ENCODE results near the gene ARHGEF2.

The ARHGEF2 gene

GRCh38 chr1:155925506-155925905 lies 52.8 kb downstream of the ARHGEF2 start:
- Histone ChIP-seq H3K27me3 (ENCODE audit: low read length) (no peaks in the 10 kb centered on the region), H3F3A (ENCODE audit: insufficient read depth) (peaks cover 9% of the 10 kb centered on the region; the same call in 1 of the 2 replicates), H3K36me3 (ENCODE audit: low read length) (peaks cover 66% of the 10 kb centered on the region), H3K9me3 (ENCODE audit: insufficient read depth, low read length) (no peaks in the 10 kb centered on the region), H3K4me3 (ENCODE audit: insufficient read depth, low read length, poor library complexity, severe bottlenecking) (no peak overlapping the region), H3K9me2 (replicated peaks; ENCODE audit: insufficient read depth, low read length) (no peaks in the 10 kb centered on the region), H4K20me1 (ENCODE audit: low read depth, low read length) (peaks cover 12% of the 10 kb centered on the region), H2AFZ (ENCODE audit: low read depth, low read length, severe bottlenecking) (no peak overlapping the region), H3K27ac (ENCODE audit: low read depth, low read length) (no peak overlapping the region), H3K9ac (ENCODE audit: low read length) (no peak overlapping the region), H3K79me2 (ENCODE audit: insufficient read depth, low read length) (peaks cover 20% of the 10 kb centered on the region), H3K4me2 (ENCODE audit: low read depth, low read length, poor library complexity, severe bottlenecking) (no peak overlapping the region)
- no peak for TF ChIP-seq CTCF (IDR thresholded peaks at IDR 0.05; ENCODE audit: insufficient read depth, low read length, poor library complexity, severe bottlenecking)
- no peak for TF ChIP-seq EZH2phosphoT487 (conservative IDR thresholded peaks at IDR 0.05; ENCODE audit: low read length)

GRCh38 chr1:155920717-155921116 lies 57.6 kb downstream of the ARHGEF2 start:
- Histone ChIP-seq H4K20me1 (ENCODE audit: low read depth, low read length) (no peaks in the 10 kb centered on the region), H2AFZ (ENCODE audit: low read depth, low read length, severe bottlenecking) (no peak overlapping the region), H3K9me2 (replicated peaks; ENCODE audit: insufficient read depth, low read length) (no peaks in the 10 kb centered on the region), H3K79me2 (ENCODE audit: insufficient read depth, low read length) (no peaks in the 10 kb centered on the region), H3K27ac (ENCODE audit: low read depth, low read length) (no peak overlapping the region), H3K4me3 (ENCODE audit: insufficient read depth, low read length, poor library complexity, severe bottlenecking) (no peak overlapping the region), H3F3A (ENCODE audit: insufficient read depth) (peaks cover 20% of the 10 kb centered on the region), H3K27me3 (ENCODE audit: low read length) (no peaks in the 10 kb centered on the region), H3K4me2 (ENCODE audit: low read depth, low read length, poor library complexity, severe bottlenecking) (no peak overlapping the region), H3K36me3 (ENCODE audit: low read length) (peaks cover 59% of the 10 kb centered on the region), H3K9ac (ENCODE audit: low read length) (no peak overlapping the region), H3K9me3 (ENCODE audit: insufficient read depth, low read length) (no peaks in the 10 kb centered on the region)
- TF ChIP-seq EZH2phosphoT487 (conservative IDR thresholded peaks at IDR 0.05; ENCODE audit: low read length) (no peak), CTCF (IDR thresholded peaks at IDR 0.05; ENCODE audit: insufficient read depth, low read length, poor library complexity, severe bottlenecking) (no peak)

GRCh38 chr1:155919801-155920200 lies 58.5 kb downstream of the ARHGEF2 start:
- Histone ChIP-seq H3K4me2 (ENCODE audit: low read depth, low read length, poor library complexity, severe bottlenecking) (no peak overlapping the region), H3K9me3 (ENCODE audit: insufficient read depth, low read length) (no peaks in the 10 kb centered on the region), H2AFZ (ENCODE audit: low read depth, low read length, severe bottlenecking) (no peak overlapping the region), H3K27me3 (ENCODE audit: low read length) (no peaks in the 10 kb centered on the region), H3K9me2 (replicated peaks; ENCODE audit: insufficient read depth, low read length) (no peaks in the 10 kb centered on the region), H3K79me2 (ENCODE audit: insufficient read depth, low read length) (no peaks in the 10 kb centered on the region), H4K20me1 (ENCODE audit: low read depth, low read length) (no peaks in the 10 kb centered on the region), H3F3A (ENCODE audit: insufficient read depth) (peaks cover 27% of the 10 kb centered on the region), H3K27ac (ENCODE audit: low read depth, low read length) (no peak overlapping the region), H3K9ac (ENCODE audit: low read length) (no peak overlapping the region), H3K4me3 (ENCODE audit: insufficient read depth, low read length, poor library complexity, severe bottlenecking) (no peak overlapping the region), H3K36me3 (ENCODE audit: low read length) (peaks cover 58% of the 10 kb centered on the region)
- TF ChIP-seq EZH2phosphoT487 (conservative IDR thresholded peaks at IDR 0.05; ENCODE audit: low read length) (no peak), CTCF (IDR thresholded peaks at IDR 0.05; ENCODE audit: insufficient read depth, low read length, poor library complexity, severe bottlenecking) (no peak)

Measured in SU-DHL-6 (cell line).